Measurements from ENCODE around the gene TEPSIN.

The TEPSIN gene

DNA sequence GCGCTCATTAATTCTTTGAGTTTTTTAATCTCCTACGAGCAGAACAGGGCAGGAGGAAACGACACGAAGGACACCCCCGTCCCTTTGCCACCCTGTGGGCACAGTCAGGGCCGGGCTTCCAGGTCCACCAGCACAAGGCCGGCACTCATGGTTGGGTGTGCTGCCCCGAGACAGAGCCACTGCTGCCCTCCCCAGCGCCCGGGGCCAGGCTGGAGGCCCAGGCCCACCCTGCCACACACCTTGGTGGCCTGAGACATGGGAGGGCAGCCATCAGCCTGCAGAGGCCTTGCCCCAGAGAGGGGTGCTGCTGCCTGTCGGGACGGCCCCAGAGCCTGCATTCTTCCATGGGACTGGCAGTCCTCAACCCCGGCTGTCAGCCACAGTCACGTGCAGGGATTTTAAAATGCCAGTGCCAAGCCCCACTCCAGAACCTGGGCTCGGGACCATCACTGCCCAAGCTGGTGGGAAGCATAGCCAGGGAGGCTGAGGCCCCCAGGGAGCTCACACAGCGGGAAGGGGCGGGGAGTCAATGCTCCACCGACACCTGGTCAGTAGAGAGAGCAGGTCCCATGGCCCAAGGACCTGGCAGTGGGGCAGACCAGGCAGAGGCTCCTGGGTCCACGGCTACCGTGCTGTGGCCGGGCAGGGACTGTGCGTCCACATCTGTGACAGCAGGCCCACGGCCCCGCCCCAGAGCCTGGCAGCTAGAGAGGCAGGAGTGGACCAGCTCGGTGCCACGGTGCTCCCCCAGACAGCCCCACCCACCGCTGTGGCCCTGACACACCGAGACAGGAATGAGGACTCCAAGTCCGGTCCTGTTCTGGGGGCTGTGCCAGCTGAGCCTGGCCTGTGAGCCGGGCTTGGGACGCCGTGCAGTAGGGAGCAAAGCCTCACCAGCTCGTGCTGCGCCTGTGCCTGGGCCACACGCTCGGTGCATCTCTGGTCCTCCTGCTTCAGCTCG, 43.6 kb downstream of the TEPSIN start:
- DNase-seq = no peak

DNA sequence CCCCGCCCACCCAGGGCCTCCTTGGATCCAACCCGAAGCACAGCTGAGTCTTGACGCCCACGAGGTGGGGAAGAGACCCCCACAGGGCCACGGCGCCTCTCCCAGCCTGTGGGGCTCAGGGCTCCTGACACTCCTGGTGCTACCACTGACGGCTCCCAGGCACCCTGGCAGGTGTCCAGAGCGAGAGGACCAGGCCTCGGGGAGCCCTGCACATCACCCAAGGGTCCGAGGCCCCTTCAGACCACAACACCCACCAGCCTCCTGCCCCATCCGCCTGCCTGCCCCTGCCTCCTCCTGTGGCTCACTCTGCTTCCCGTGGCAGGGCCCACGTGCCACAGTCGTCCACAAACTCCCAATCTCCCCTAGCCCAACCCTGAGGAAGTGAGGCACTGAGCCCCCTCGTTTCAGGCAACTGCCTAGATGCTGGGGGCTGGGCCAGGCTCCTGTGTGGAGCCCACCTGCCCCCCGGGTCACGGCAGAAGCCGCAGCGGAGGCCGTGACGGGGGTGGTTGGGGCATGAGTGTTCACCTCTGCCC, 44.6 kb downstream of the TEPSIN start:
- DNase-seq = no peak

GRCh38 chr17:81193470-81194224, 45.2 kb downstream of the TEPSIN start:
- no peak for DNase-seq

DNA sequence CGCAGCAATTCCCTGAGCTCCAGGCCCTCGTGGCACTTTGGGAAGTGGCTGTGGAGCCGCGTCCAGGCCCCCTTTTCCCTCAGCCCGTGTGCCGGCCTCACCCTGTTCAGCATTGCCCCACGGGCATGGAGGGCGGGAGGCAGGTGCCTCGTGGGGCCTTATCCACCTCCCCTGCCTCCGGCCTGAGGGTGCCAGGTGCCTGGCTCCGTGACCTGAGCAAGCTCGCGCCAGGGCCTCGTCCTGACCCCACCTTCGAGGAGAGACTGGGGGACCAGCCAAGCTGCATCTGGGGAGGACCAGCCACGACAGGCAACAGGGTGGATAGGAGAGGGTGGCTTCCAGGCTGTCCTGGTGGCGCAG, 45.8 kb downstream of the TEPSIN start:
- DNase-seq = no peak

- DNase-seq = no peak
Observed at GRCh38 chr17:81192386-81193050, 46.3 kb downstream of the TEPSIN start.

GRCh38 chr17:81191646-81192045, 47.2 kb downstream of the TEPSIN start:
- DNase-seq = no peak

DNA sequence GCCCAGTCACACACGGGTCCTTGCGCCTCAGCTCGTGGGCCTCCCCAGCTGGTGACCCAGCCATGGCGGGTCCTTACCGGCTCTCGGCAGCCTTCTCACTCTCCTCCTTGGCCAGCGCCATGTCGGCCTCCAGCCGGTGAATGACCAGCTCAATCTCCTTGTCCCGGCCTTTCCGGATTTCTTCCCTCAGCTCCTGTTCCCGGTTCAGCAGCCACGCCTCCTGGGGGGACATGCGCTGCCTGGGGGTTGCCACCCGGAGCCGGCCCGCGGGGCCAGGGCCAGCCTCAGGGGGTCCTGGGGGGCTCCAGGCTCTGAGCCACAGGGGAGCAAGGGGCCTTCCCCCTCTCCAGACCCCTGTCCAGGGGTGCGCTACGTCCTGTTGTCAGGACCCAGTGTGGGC, 47.7 kb downstream of the TEPSIN start:
- DNase-seq = no peak

- DNase-seq = no peak
Observed at GRCh38 chr17:81190591-81190990, 48.3 kb downstream of the TEPSIN start.

DNA sequence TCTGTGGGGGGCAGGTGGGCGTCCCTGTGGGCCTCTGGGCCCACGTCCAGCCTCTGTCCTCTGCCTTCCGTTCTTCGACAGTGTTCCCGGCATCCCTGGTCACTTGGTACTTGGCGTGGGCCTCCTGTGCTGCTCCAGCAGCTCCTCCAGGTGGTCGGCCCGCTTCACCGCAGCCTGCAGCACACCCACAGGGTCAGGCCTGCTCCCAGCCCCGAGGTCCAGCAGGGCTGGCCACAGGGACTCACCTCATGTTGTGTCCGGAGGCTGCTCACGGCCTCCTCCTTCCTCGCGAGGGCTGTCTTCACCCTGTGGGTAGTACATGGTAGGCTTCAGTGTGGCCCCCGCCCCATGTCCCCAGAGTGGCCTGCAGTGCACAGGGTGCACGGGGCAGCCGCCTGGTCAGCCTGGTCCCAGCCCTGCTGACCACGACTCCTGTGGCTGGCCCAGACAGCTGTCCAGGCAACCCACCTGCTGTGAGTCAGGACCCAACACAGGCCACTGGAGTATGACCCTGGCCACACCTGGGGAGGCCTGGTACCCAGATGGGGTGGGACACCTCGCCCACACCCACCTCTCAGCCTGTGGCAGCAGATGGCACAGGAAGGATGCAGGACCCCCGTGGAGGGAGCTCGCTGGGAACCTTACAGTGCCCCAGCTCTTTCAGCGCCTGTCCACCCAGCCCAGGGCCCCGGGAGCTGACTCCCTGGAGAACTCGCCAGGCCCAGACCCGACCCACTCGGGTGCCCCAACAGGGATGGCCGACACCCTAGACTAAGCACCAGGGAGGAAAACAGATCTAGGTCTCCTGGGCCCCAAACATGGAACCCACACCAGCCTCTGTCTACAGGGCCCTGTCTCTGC, 49.0 kb downstream of the TEPSIN start:
- no peak for DNase-seq

DNA sequence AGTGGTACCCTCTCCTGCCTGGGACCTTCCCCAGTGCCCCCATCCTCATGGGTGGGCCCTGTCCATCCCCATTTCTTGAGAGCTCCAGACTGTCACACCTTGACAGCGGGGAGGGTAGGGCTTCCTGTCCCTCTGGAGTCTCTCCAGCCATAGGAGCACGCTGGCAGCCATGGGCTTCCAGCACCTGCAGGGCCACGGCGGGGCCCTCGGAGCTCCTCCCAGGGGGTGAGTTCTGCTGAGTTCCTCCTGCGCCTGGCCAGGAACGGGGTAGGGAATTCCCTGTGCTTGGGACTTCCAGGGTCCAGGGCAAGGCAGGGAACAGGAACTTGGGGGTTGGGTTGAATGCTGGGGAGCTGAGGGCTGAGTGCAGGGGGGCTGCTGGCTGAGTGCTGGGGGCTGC, 49.8 kb downstream of the TEPSIN start:
- no peak for DNase-seq

DNA sequence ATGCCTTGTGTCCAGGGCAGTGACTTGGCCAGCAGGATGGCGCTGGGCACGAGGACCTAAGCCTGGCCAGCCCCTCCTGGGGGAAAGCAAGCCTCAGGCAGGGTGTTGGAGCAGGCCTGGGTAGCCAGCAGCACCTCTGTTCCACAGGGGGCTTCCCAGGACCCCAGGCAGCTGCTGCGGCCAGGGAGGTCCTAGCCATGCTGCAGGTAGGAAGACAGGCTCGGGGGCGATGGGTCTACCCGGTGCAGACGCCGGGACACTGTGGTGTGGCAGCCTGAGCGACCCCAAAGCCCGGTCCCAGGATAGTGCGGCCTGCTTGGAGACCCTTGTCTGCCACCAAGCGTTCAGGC, 50.4 kb downstream of the TEPSIN start:
- DNase-seq = no peak

DNA sequence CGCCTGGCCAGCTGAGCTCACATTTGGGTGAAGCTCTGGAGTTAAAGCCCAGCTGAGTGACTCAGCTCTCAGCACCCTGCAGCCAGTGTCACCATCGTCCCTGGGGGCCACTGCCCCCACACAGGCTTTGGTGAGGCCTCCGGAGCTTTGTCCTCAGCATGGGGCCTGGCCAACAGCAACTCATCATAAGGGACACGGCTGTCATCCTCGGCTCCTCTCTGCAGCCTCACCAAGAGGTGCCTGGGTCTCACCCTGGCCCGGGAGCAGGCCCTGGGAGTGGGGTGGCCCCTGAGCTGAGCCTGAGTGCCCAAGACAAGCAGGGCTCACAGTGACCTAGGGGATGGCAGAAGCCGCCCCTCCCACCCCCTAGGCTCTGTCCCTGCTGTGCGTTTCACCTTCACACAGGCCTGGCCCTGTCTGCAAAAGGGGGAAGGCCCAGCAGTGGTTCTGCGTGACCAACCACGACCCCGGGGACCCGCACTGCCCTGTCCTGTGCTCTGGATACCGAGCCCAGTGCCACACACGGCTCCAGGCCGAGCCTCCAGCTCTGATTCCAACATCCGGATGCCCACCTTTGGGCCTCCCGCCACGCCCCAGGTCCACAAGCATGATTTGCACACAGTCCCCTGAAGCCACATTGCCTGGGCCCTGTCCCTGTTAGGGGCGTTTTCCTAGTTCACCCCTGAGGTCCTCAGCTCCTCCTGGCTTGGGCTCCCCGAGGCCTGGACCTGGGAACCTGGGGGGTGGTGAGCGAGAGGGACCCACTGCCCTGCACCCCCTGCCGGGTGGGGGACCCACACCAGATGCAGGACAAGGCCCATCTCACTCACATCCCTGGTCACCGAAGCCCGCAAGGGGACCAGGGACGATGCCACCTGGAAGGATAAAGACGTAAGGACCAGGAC, 51.0 kb downstream of the TEPSIN start:
- DNase-seq = no peak

DNA sequence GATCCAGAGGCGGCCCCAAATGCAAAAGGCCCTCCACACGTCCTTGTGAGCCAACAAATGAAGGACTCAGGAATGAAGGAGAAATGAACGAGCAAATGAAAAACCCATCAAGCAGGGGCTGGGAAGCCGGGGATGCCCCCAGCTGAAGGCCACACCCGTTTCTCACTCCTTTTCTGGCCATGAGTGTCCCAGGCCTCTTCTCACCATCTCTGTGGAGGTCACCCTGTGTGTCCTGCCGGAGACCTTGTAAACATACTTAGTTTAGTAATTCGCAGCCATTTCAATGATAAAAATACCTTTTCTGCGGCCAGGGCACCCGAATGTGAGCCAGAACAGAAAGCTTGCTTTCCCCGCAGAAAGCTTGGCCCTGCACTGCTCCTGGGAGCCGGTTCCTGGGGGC, 51.7 kb downstream of the TEPSIN start:
- no peak for DNase-seq

- no peak for DNase-seq
Observed at GRCh38 chr17:81186203-81186602, 52.7 kb downstream of the TEPSIN start.

- DNase-seq = no peak
Observed at GRCh38 chr17:81184555-81184954, 54.3 kb downstream of the TEPSIN start.

- no peak for DNase-seq
Observed at GRCh38 chr17:81183807-81184206, 55.0 kb downstream of the TEPSIN start.

- DNase-seq = no peak
Observed at GRCh38 chr17:81183316-81183715, 55.5 kb downstream of the TEPSIN start.

DNA sequence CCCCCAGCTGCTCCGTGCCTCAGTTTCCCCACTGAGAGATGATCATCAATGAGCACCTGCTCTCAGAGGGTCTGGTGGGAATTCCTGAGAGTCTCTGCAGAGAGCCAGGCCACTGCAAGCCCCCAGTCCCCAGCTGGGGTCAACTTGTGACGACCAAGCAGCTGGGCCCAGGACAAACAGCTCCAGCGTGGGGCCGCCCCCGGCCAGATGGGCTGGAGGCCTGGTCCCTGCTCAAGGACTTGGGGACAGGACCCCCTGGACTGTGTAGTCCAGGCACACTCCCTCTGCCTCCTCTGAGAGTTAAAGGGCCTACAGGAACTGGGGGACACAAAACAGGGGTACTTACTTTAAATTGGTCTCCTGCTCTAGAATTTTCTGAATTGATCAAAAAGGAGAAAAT, 56.3 kb downstream of the TEPSIN start:
- DNase-seq = no peak

DNA sequence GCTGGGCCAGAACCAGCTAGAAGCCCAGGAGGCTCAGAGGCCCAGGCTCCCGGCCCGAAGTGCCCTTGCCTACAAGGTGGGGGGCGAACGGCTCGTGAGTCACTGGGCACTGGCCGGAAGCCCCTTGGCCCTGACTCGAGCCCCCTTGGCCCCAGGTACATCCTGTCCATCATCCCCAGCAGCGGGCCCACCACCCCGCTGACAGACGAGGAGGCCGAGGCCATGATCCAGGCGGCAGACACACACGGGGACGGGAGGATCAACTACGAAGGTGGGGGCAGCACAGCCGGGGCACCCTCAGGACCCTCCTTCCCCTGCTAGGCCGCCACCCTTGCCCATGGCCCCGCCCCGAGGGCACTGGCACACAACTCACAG, 57.1 kb downstream of the TEPSIN start:
- no peak for DNase-seq

- DNase-seq = no peak
Observed at GRCh38 chr17:81180836-81181810, 57.7 kb downstream of the TEPSIN start.
